HG02884 (cell line): ENCODE results near the gene OR6M1.

Experiments
- ATAC-seq: cut with Tn5 transposase; IDR thresholded peaks from one replicate; pipeline ENCODE4 v1.9.1; 2021; ENCODE audit warnings: mild to moderate bottlenecking, moderate library complexity; ENCODE audit not compliant: unreplicated experiment

Gene OR6M1

GRCh38 chr11:123775715-123776549 is 30.2 kb downstream of the OR6M1 start:
- no peak for ATAC-seq

GRCh38 chr11:123775289-123775688 is 30.9 kb downstream of the OR6M1 start:
- ATAC-seq: no peak

GRCh38 chr11:123773959-123774358 is 32.2 kb downstream of the OR6M1 start:
- no peak for ATAC-seq

- no peak for ATAC-seq
These were observed 33.1 kb downstream of the OR6M1 start for GRCh38 chr11:123773026-123773425.

GRCh38 chr11:123771664-123772063 is 34.5 kb downstream of the OR6M1 start:
- ATAC-seq: no peak

- ATAC-seq: no peak
These were observed 35.4 kb downstream of the OR6M1 start for GRCh38 chr11:123770712-123771111.

- ATAC-seq: no peak
These were observed 40.5 kb downstream of the OR6M1 start for GRCh38 chr11:123765601-123766000.

GRCh38 chr11:123762422-123762821 is 43.7 kb downstream of the OR6M1 start:
- no peak for ATAC-seq

GRCh38 chr11:123760894-123761293 is 45.3 kb downstream of the OR6M1 start:
- peak; percentile 93 for ATAC-seq

GRCh38 chr11:123757976-123758375 is 48.2 kb downstream of the OR6M1 start:
- ATAC-seq: no peak

GRCh38 chr11:123755813-123756212 is 50.3 kb downstream of the OR6M1 start:
- ATAC-seq: no peak
